IMR-90 (cell line): ENCODE data around the gene PTBP2. TPM values are rescaled to one million over a fixed set of nuclear protein-coding genes. Genes with fewer than 3 reads are reported as not detected.

Experiments
- ATAC-seq: fragments of 200-7000 bp; cut with Tn5 transposase; 2 replicates; pipeline ENCODE4 v1.9.1; 2020; ENCODE audit warnings: low read depth, mild to moderate bottlenecking, moderate library complexity
- BruUV-seq: library from RNA; stranded (reverse); fragments of 400-500 nt; replicated peaks from 2 replicates; lab custom pipeline; 2021; lab: Mats Ljungman, UMichigan
- CTCF ChIA-PET: fragments of 300-600 bp; formaldehyde crosslinking; extraction: SDS; loops from one replicate; lab custom pipeline; 2021; ENCODE audit warnings: antibody characterized with exemption; lab: Yijun Ruan, JAX
- POLR2A ChIA-PET: fragments of 300-600 bp; sonication (Branson Sonifier 250); formaldehyde crosslinking; loops from one replicate; lab custom pipeline; 2022; ENCODE audit warnings: antibody characterized with exemption; ENCODE audit not compliant: unreplicated experiment; lab: Charles Lee
- DNase-seq: peaks from one replicate; pipeline ENCODE4 v3.0.0; 2013
- H2AFZ ChIP-seq: replicated peaks from 2 replicates; pipeline ENCODE3; 2013; ENCODE audit warnings: low read length, mild to moderate bottlenecking; ENCODE audit not compliant: poor library complexity
- H2AK5ac ChIP-seq: 2 replicates; pipeline ENCODE4 v1.6.1; 2013; ENCODE audit warnings: low read depth, low read length, inconsistent platforms
- H2AK9ac ChIP-seq: replicated peaks from 2 replicates; pipeline ENCODE3; 2013; ENCODE audit warnings: mild to moderate bottlenecking, low read depth, low read length, moderate library complexity; ENCODE audit not compliant: poor library complexity
- H2BK120ac ChIP-seq: 2 replicates; pipeline ENCODE4 v1.6.1; 2013; ENCODE audit warnings: low read depth, low read length, inconsistent platforms
- H2BK15ac ChIP-seq: 3 replicates; pipeline ENCODE4 v1.6.1; 2013; ENCODE audit warnings: low read depth, low read length, inconsistent platforms
- H2BK20ac ChIP-seq: 2 replicates; pipeline ENCODE4 v1.6.1; 2013; ENCODE audit warnings: low read depth, mild to moderate bottlenecking, inconsistent platforms, low read length, moderate library complexity
- H2BK5ac ChIP-seq: 2 replicates; pipeline ENCODE4 v1.6.1; 2013; ENCODE audit warnings: mild to moderate bottlenecking, low read depth, low read length, inconsistent platforms; ENCODE audit not compliant: poor library complexity, severe bottlenecking
- H3K14ac ChIP-seq: replicated peaks from 2 replicates; pipeline ENCODE4 v1.6.1; 2013; ENCODE audit warnings: low read depth, low read length, inconsistent platforms
- H3K18ac ChIP-seq: 2 replicates; pipeline ENCODE4 v1.6.1; 2013; ENCODE audit warnings: low read depth, low read length, control low read depth
- H3K23ac ChIP-seq: 2 replicates; pipeline ENCODE4 v1.6.1; 2013; ENCODE audit warnings: low read depth, low read length, inconsistent platforms
- H3K27ac ChIP-seq: 2 replicates; pipeline ENCODE4 v1.5.1; 2013; ENCODE audit warnings: mild to moderate bottlenecking, control low read depth, low read length; ENCODE audit not compliant: insufficient read depth
- H3K27me3 ChIP-seq: 2 replicates; pipeline ENCODE4 v1.6.1; 2013; ENCODE audit warnings: low read length; ENCODE audit not compliant: control insufficient read depth, insufficient read depth
- H3K36me3 ChIP-seq: 2 replicates; pipeline ENCODE4 v1.6.1; 2013; ENCODE audit warnings: low read length, mixed read lengths; ENCODE audit not compliant: control insufficient read depth, insufficient read depth
- H3K4ac ChIP-seq: 2 replicates; pipeline ENCODE4 v1.6.1; 2013; ENCODE audit warnings: low read depth, low read length, inconsistent platforms
- H3K4me1 ChIP-seq: 2 replicates; pipeline ENCODE4 v1.6.1; 2013; ENCODE audit warnings: low read length, mixed read lengths; ENCODE audit not compliant: control insufficient read depth, insufficient read depth
- H3K4me2 ChIP-seq: 2 replicates; pipeline ENCODE4 v1.6.1; 2013; ENCODE audit warnings: low read depth, mild to moderate bottlenecking, control low read depth, low read length, moderate library complexity
- H3K4me3 ChIP-seq: 2 replicates; pipeline ENCODE4 v1.5.1; 2013; ENCODE audit warnings: low read depth, mild to moderate bottlenecking, control low read depth, low read length, moderate library complexity; ENCODE audit not compliant: insufficient read depth
- H3K56ac ChIP-seq: 2 replicates; pipeline ENCODE4 v1.6.1; 2013; ENCODE audit warnings: low read length, inconsistent platforms; ENCODE audit not compliant: insufficient read depth; ENCODE audit errors: extremely low read depth
- H3K79me1 ChIP-seq, 2 experiments: 2 replicates each; pipeline ENCODE4 v1.6.1; 2013; ENCODE audit warnings: low read length in 2 of 2, inconsistent platforms in 1 of 2, low read depth in 1 of 2
- H3K9ac ChIP-seq: 2 replicates; pipeline ENCODE4 v1.6.1; 2013; ENCODE audit warnings: low read depth, low read length, control low read depth
- H3K9me1 ChIP-seq: 2 replicates; pipeline ENCODE4 v1.6.1; 2013; ENCODE audit warnings: low read length, inconsistent platforms; ENCODE audit not compliant: insufficient read depth
- H3K9me3 ChIP-seq: 2 replicates; pipeline ENCODE4 v1.6.1; 2013; ENCODE audit warnings: low read length; ENCODE audit not compliant: control insufficient read depth, insufficient read depth
- H4K20me1 ChIP-seq: 2 replicates; pipeline ENCODE4 v1.6.1; 2013; ENCODE audit warnings: low read length, inconsistent platforms; ENCODE audit not compliant: insufficient read depth
- H4K5ac ChIP-seq: 2 replicates; pipeline ENCODE4 v1.6.1; 2013; ENCODE audit warnings: mild to moderate bottlenecking, low read depth, low read length, control low read depth
- H4K8ac ChIP-seq, 2 experiments: 2 replicates each; pipeline ENCODE4 v1.6.1; 2013; ENCODE audit warnings: low read depth in 2 of 2, low read length in 2 of 2, control low read depth in 1 of 2, inconsistent platforms in 1 of 2
- H4K91ac ChIP-seq: 2 replicates; pipeline ENCODE4 v1.6.1; 2013; ENCODE audit warnings: low read depth, low read length, inconsistent platforms; ENCODE audit not compliant: insufficient read depth
- BHLHE40 ChIP-seq: fragments of 150-350 bp; IDR thresholded peaks from 2 replicates; pipeline ENCODE4 v1.6.1; 2016; ENCODE audit warnings: mild to moderate bottlenecking, low read depth, low read length
- CEBPB ChIP-seq: IDR thresholded peaks from 2 replicates; pipeline ENCODE4 v1.6.1; 2012; ENCODE audit warnings: low read depth, low read length, improper control_type of control experiment
- CHD1 ChIP-seq: IDR thresholded peaks from 2 replicates; pipeline ENCODE4 v1.6.1; 2012; ENCODE audit warnings: low read depth, low read length, improper control_type of control experiment
- CTCF ChIP-seq: conservative IDR thresholded peaks from 2 replicates; pipeline ENCODE4 v1.5.1; 2012; ENCODE audit warnings: mild to moderate bottlenecking, low read depth, low read length, improper control_type of control experiment
- ELK1 ChIP-seq: fragments of 150-350 bp; IDR thresholded peaks from 2 replicates; pipeline ENCODE4 v1.6.1; 2016; ENCODE audit warnings: low read depth, mild to moderate bottlenecking, low read length, moderate library complexity, borderline replicate concordance
- MXI1 ChIP-seq: IDR thresholded peaks from 2 replicates; pipeline ENCODE4 v1.6.1; 2012; ENCODE audit warnings: low read depth, mild to moderate bottlenecking, low read length, moderate library complexity, borderline replicate concordance
- RCOR1 ChIP-seq: IDR thresholded peaks from 2 replicates; pipeline ENCODE4 v1.6.1; 2012; ENCODE audit warnings: mild to moderate bottlenecking, low read length, improper control_type of control experiment; ENCODE audit not compliant: insufficient replicate concordance
- RFX5 ChIP-seq: IDR thresholded peaks from 2 replicates; pipeline ENCODE4 v1.8.0; 2012; ENCODE audit warnings: low read depth, mild to moderate bottlenecking, low read length, moderate library complexity
- SMC3 ChIP-seq: fragments of 150-350 bp; IDR thresholded peaks from 2 replicates; pipeline ENCODE4 v1.6.1; 2016; ENCODE audit warnings: low read depth, mild to moderate bottlenecking, antibody characterized with exemption, low read length, moderate library complexity
- USF2 ChIP-seq: fragments of 150-350 bp; IDR thresholded peaks from 2 replicates; pipeline ENCODE4 v1.6.1; 2017; ENCODE audit warnings: mild to moderate bottlenecking, antibody characterized with exemption, low read length, low read depth
- WGBS, 2 experiments: methylation state at CpG; one replicate each; pipeline versions ENCODE4 v1.1.5 to v1.1.7; 2013; ENCODE audit warnings: missing lambda C conversion rate in 2 of 2; ENCODE audit not compliant: insufficient read length in 1 of 2; ENCODE audit errors: extremely low coverage in 2 of 2; 5-methylcytosine and 5-hydroxymethylcytosine counted together
- dilution Hi-C: fragments of 300-500 bp; cut with HindIII; formaldehyde crosslinking; loops from one replicate; pipeline ENCODE4 v1.14.3; 2018; ENCODE audit warnings: low sequenced_read_pairs; ENCODE audit not compliant: unreplicated experiment
- in situ Hi-C: fragments of 300-500 bp; cut with MboI; formaldehyde crosslinking; loops from 3 replicates; pipeline ENCODE4 v1.14.3; 2019; ENCODE audit warnings: low sequenced_read_pairs, inconsistent platforms, mixed read lengths
- intact Hi-C: fragments of 100-400 bp; cut with micrococcal nuclease; formaldehyde crosslinking; loops from 2 replicates; pipeline ENCODE4 v1.10.0; 2022
- polyA plus RNA-seq, 3 experiments: library from polyadenylated mRNA; depleted of rRNA; stranded (reverse); fragments of >200 nt; gene quantifications; 2 replicates each; pipeline ENCODE4 v1.2.3, GENCODE V29; 2012; ENCODE audit warnings: low replicate concordance in 1 of 3
- total RNA-seq: library from RNA; depleted of rRNA; stranded (reverse); fragments of >200 nt; gene quantifications from 2 replicates; pipeline ENCODE4 v1.2.3, GENCODE V29; 2012

Gene PTBP2
- total and polyA plus RNA-seq, 2 of the 4 experiments (the other 2 are of a cell fraction) = 9.7 to 37.8 TPM

GRCh38 chr1:96808191-96808590 is 86.6 kb downstream of the PTBP2 start:
- no peak overlapping the region for H2BK15ac ChIP-seq
- H3K79me1 ChIP-seq = peaks cover 8 to 16% of the 10 kb centered on the region in 2 experiments; a peak in 3 of 4 replicates
- no TSS peak for BruUV-seq
- DNase-seq (no peak), ATAC-seq (no peak)
- TF ChIP-seq CEBPB (no peak), MXI1 (no peak), RFX5 (no peak), SMC3 (no peak), ELK1 (no peak), RCOR1 (no peak), CHD1 (no peak), CTCF (no peak), BHLHE40 (no peak), USF2 (no peak)
- H3K9me1 ChIP-seq = 0 out of 2 replicates have a peak, but pooled peaks cover 3% of the 10 kb centered on the region
- ChIA-PET CTCF (no interaction called here), POLR2A (no interaction called here)
- no peak overlapping the region for H3K23ac ChIP-seq
- no peaks in the 10 kb centered on the region for H3K4me1 ChIP-seq
- peaks cover 20% of the 10 kb centered on the region for H3K36me3 ChIP-seq
- H3K4me2 ChIP-seq = no peak overlapping the region
- H3K4me3 ChIP-seq = no peak overlapping the region
- no peaks in the 10 kb centered on the region for H3K9me3 ChIP-seq
- H3K14ac ChIP-seq = no peak overlapping the region
- H2AK9ac ChIP-seq = no peak overlapping the region
- no CpG with 5 or more reads among the region's 2 CpGs for WGBS, 2 experiments
- dilution Hi-C loops (no loop called here), in situ Hi-C loops (no loop called here), intact Hi-C loops (no loop called here)
- no peak overlapping the region for H4K5ac ChIP-seq
- H4K91ac ChIP-seq = no peak overlapping the region
- H4K20me1 ChIP-seq = no peaks in the 10 kb centered on the region; the same call in 1 of the 2 replicates
- no peaks in the 10 kb centered on the region for H3K27me3 ChIP-seq
- H3K18ac ChIP-seq = no peak overlapping the region
- no peak overlapping the region for H2BK20ac ChIP-seq
- H3K27ac ChIP-seq = no peak overlapping the region
- no peak overlapping the region for H2AK5ac ChIP-seq
- peak overlapping the region; percentile 19 for H2BK5ac ChIP-seq
- no peak overlapping the region for H4K8ac ChIP-seq
- no peak overlapping the region for H2BK120ac ChIP-seq
- H2AFZ ChIP-seq = no peak overlapping the region
- no peak overlapping the region for H3K4ac ChIP-seq
- H3K9ac ChIP-seq = no peak overlapping the region
- no peak overlapping the region for H3K56ac ChIP-seq
